Measurements from ENCODE around the gene PLCB3. TPM values are rescaled to one million over a fixed set of nuclear protein-coding genes. Genes with fewer than 3 reads are reported as not detected.
"Not testable (repeated sequence)": the region's sequence is repeated elsewhere in the genome, so short reads cannot be mapped to it uniquely, and the experiment has no call there.

PLCB3 gene
- total RNA-seq, 4 donors from 2014 or later = 16.2 to 33.2 (median 25.1) TPM

DNA sequence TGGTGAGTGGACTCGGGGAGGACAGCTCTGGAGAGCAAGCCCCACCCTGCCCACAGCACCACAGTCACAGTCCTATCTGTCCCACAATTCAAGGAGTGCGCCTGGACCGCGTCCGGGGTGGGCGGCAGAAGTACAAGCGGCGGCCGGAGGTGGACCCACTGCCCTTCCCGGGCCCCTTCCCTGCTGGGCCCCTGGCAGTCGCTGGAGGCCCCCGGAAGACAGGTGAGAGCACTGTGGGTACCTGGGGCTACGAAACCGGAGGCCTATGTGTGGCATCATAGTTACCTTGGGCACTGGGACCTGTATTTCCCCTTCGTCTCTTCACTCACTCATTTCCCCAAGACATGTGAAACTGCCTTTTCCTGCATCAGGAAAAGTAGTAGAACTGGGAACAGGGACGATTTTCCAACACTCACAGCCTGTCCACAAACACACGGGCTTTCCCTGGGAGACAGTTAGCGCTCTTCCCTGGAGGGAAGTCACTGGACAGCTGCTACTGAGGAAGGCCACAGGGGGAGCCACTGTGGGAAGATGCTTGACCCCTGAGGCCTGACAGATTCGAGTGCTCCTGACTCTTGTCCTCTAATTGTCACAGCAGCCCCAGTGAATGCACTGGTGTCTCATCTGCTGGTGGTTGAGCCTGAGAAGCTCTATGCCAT lies 62.9 kb downstream of the PLCB3 start:
- Histone ChIP-seq H3K9me3 (no peaks in the 10 kb centered on the region), H3K27ac (peak overlapping the region in 3 of 4 donors; percentile 66 to 73 (median 71)), H3K36me3 (peaks cover 0 to 31% of the 10 kb centered on the region in 2 donors), H3K4me1 (peaks cover 0 to 53% (median 13%) of the 10 kb centered on the region in 3 donors), H3K27me3 (no peaks in the 10 kb centered on the region), H3K4me3 (peak overlapping the region in 1 of 2 donors; percentile 16)
- WGBS, 2 donors (ENCODE audit: low coverage in 1 of 2) = 70% methylated on average over 2 of the region's 19 CpGs; no CpG with 5 or more reads in 1 of the 2 donors
- peak in 1 of 4 experiments; percentile 7 for TF ChIP-seq CTCF (IDR thresholded peaks at IDR 0.05)
- TF ChIP-seq POLR2AphosphoS5 (IDR thresholded peaks at IDR 0.05) = no peak
- TF ChIP-seq POLR2A (IDR thresholded peaks at IDR 0.05) = no peak
- no peak for ATAC-seq

DNA sequence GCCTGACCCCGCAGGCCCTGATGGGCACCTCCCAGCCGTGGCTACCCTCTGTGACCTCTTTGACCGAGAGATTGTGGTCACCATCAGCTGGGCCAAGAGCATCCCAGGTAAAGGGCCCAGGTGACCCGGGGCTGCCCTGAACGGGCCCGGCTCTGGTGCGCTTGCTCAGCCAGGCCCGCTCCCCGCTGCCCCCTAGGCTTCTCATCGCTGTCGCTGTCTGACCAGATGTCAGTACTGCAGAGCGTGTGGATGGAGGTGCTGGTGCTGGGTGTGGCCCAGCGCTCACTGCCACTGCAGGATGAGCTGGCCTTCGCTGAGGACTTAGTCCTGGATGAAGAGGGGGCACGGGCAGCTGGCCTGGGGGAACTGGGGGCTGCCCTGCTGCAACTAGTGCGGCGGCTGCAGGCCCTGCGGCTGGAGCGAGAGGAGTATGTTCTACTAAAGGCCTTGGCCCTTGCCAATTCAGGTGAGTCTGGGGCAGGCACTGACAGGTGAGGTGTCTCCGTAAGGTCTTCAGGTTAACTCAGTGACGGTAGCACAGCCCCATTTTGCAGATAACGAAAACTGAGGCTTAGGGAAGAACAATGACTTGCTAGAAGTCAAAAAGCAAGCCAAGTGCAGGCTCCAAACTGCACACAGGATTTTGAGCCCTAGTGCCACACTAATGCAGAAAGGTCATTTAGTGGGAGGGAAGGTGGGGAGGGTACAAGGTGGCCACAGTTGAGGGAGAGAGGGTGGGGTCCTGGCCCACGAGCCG lies 63.7 kb downstream of the PLCB3 start:
- H3K9me3 ChIP-seq = no peaks in the 10 kb centered on the region
- TF ChIP-seq POLR2A (IDR thresholded peaks at IDR 0.05) (no peak), CTCF (IDR thresholded peaks at IDR 0.05) (no peak), EP300 (IDR thresholded peaks at IDR 0.05) (no peak), POLR2AphosphoS5 (IDR thresholded peaks at IDR 0.05) (no peak)
- ATAC-seq = no peak
- peak overlapping the region in 3 of 4 donors; percentile 66 to 73 (median 71) for H3K27ac ChIP-seq
- no peaks in the 10 kb centered on the region for H3K27me3 ChIP-seq
- WGBS, 2 donors (ENCODE audit: low coverage in 1 of 2) = 67 to 100% methylated on average over 1 to 7 of the region's 24 CpGs
- peaks cover 0 to 59% (median 14%) of the 10 kb centered on the region in 3 donors for H3K4me1 ChIP-seq
- no peak overlapping the region for H3K4me3 ChIP-seq
- peaks cover 0 to 34% of the 10 kb centered on the region in 2 donors for H3K36me3 ChIP-seq

DNA sequence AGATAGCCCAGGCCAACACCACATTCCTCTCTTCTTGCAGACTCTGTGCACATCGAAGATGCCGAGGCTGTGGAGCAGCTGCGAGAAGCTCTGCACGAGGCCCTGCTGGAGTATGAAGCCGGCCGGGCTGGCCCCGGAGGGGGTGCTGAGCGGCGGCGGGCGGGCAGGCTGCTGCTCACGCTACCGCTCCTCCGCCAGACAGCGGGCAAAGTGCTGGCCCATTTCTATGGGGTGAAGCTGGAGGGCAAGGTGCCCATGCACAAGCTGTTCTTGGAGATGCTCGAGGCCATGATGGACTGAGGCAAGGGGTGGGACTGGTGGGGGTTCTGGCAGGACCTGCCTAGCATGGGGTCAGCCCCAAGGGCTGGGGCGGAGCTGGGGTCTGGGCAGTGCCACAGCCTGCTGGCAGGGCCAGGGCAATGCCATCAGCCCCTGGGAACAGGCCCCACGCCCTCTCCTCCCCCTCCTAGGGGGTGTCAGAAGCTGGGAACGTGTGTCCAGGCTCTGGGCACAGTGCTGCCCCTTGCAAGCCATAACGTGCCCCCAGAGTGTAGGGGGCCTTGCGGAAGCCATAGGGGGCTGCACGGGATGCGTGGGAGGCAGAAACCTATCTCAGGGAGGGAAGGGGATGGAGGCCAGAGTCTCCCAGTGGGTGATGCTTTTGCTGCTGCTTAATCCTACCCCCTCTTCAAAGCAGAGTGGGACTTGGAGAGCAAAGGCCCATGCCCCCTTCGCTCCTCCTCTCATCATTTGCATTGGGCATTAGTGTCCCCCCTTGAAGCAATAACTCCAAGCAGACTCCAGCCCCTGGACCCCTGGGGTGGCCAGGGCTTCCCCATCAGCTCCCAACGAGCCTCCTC lies 64.6 kb downstream of the PLCB3 start:
- whole genome bisulfite sequencing, 2 donors (ENCODE audit: low coverage in 1 of 2) = 73% methylated on average over 4 of the region's 25 CpGs; no CpG with 5 or more reads in 1 of the 2 donors
- not testable (repeated sequence) for H3K9me3 ChIP-seq, ATAC-seq, H3K27me3 ChIP-seq
- H3K36me3 ChIP-seq = peaks cover 0 to 43% of the 10 kb centered on the region in 2 donors
- peak overlapping the region in 3 of 4 donors; percentile 95 to 97 (median 96) for H3K27ac ChIP-seq
- peak overlapping the region in 1 of 2 donors; percentile 89 for H3K4me3 ChIP-seq
- H3K4me1 ChIP-seq = peaks cover 0 to 59% (median 14%) of the 10 kb centered on the region in 3 donors

GRCh38 chr11:64316672-64317324 lies 65.5 kb downstream of the PLCB3 start:
- Histone ChIP-seq H3K4me3 (peak overlapping the region; percentile 44 to 89), H3K9me3 (no peaks in the 10 kb centered on the region), H3K36me3 (peaks cover 0 to 52% of the 10 kb centered on the region in 2 donors), H3K27me3 (no peaks in the 10 kb centered on the region), H3K27ac (peak overlapping the region; percentile 78 to 97 (median 96)), H3K4me1 (peaks cover 0 to 59% (median 14%) of the 10 kb centered on the region in 3 donors)
- WGBS, 2 donors (ENCODE audit: low coverage in 1 of 2) = 14 to 26% methylated on average over 6 to 8 of the region's 32 CpGs
- TF ChIP-seq POLR2AphosphoS5 (IDR thresholded peaks at IDR 0.05) (no peak), CTCF (IDR thresholded peaks at IDR 0.05) (no peak), POLR2A (IDR thresholded peaks at IDR 0.05) (no peak), EP300 (IDR thresholded peaks at IDR 0.05) (no peak)
- ATAC-seq = no peak
